Hepatocyte (in vitro differentiated cells): ENCODE data around the gene NECAB2. TPM values are rescaled to one million over a fixed set of nuclear protein-coding genes. Genes with fewer than 3 reads are reported as not detected.

ENCODE experiments used
- DNase-seq: peaks from one replicate; pipeline ENCODE4 v3.0.0-alpha.2; 2016; ENCODE audit warnings: low spot score
- H2AFZ ChIP-seq: fragments of 200-600 bp; sonication (generic); 2 replicates; pipeline ENCODE4 v1.6.0; 2016; ENCODE audit warnings: antibody characterized with exemption, mild to moderate bottlenecking
- H3K27ac ChIP-seq: fragments of 200-600 bp; sonication (generic); 2 replicates; pipeline ENCODE4 v1.5.1; 2016; ENCODE audit warnings: mild to moderate bottlenecking
- H3K27me3 ChIP-seq: fragments of 200-600 bp; sonication (generic); 2 replicates; pipeline ENCODE4 v1.6.1; 2016
- H3K36me3 ChIP-seq: fragments of 200-600 bp; sonication (generic); replicated peaks from 2 replicates; pipeline ENCODE4 v1.5.1; 2016; ENCODE audit warnings: low read depth; ENCODE audit not compliant: insufficient read depth
- H3K4me1 ChIP-seq: fragments of 200-600 bp; sonication (generic); 2 replicates; pipeline ENCODE4 v1.5.1; 2016; ENCODE audit warnings: mild to moderate bottlenecking, moderate library complexity; ENCODE audit not compliant: insufficient read depth
- H3K4me2 ChIP-seq: fragments of 200-600 bp; sonication (generic); 2 replicates; pipeline ENCODE4 v1.6.0; 2016
- H3K4me3 ChIP-seq: fragments of 200-600 bp; sonication (generic); 2 replicates; pipeline ENCODE4 v1.5.1; 2016; ENCODE audit warnings: mild to moderate bottlenecking
- H3K79me2 ChIP-seq: fragments of 200-600 bp; sonication (generic); 2 replicates; pipeline ENCODE4 v1.6.0; 2017; ENCODE audit warnings: mild to moderate bottlenecking
- H3K9me2 ChIP-seq: fragments of 200-600 bp; sonication (generic); replicated peaks from 2 replicates; pipeline ENCODE4 v1.6.0; 2017; ENCODE audit warnings: mild to moderate bottlenecking; ENCODE audit not compliant: insufficient read depth
- H3K9me3 ChIP-seq: fragments of 200-600 bp; sonication (generic); 2 replicates; pipeline ENCODE4 v1.5.1; 2016; ENCODE audit warnings: low read depth, mild to moderate bottlenecking
- H4K20me1 ChIP-seq: fragments of 200-600 bp; sonication (generic); 2 replicates; pipeline ENCODE4 v1.6.0; 2016; ENCODE audit warnings: mild to moderate bottlenecking; ENCODE audit not compliant: insufficient read depth, poor library complexity, severe bottlenecking
- CTCF ChIP-seq: fragments of 200-600 bp; sonication (generic); IDR thresholded peaks from 2 replicates; pipeline ENCODE4 v1.5.1; 2016; ENCODE audit warnings: antibody characterized with exemption, mild to moderate bottlenecking; ENCODE audit not compliant: poor library complexity
- EZH2 ChIP-seq: fragments of 200-600 bp; sonication (generic); IDR thresholded peaks from 2 replicates; pipeline ENCODE4 v1.6.1; 2016; ENCODE audit warnings: antibody characterized with exemption, mild to moderate bottlenecking, borderline replicate concordance
- EZH2phosphoT487 ChIP-seq: fragments of 200-600 bp; sonication (generic); IDR thresholded peaks from one replicate; pipeline ENCODE4 v1.6.1; 2018; ENCODE audit warnings: antibody characterized with exemption, mild to moderate bottlenecking, low read depth, moderate library complexity; ENCODE audit not compliant: unreplicated experiment, severe bottlenecking
- WGBS: methylation state at CpG from one replicate; pipeline ENCODE4 v1.1.6; 2016; ENCODE audit warnings: low lambda C conversion rate; ENCODE audit errors: missing lambda C conversion rate; 5-methylcytosine and 5-hydroxymethylcytosine counted together
- polyA plus RNA-seq: library from polyadenylated mRNA; unstranded; fragments of >200 nt; fragmentation: Nextera tagmentation; extraction: Ambion mirVana; gene quantifications from 2 replicates; pipeline ENCODE4 v1.2.1, GENCODE V29; 2016
- total RNA-seq: library from RNA; depleted of rRNA; stranded (reverse); fragments of >200 nt; gene quantifications from 2 replicates; pipeline ENCODE4 v1.2.3, GENCODE V29; 2014

The NECAB2 gene
- total and polyA plus RNA-seq, 2 experiments from 2014 or later, result 1.1 TPM; not detected in 1

DNA sequence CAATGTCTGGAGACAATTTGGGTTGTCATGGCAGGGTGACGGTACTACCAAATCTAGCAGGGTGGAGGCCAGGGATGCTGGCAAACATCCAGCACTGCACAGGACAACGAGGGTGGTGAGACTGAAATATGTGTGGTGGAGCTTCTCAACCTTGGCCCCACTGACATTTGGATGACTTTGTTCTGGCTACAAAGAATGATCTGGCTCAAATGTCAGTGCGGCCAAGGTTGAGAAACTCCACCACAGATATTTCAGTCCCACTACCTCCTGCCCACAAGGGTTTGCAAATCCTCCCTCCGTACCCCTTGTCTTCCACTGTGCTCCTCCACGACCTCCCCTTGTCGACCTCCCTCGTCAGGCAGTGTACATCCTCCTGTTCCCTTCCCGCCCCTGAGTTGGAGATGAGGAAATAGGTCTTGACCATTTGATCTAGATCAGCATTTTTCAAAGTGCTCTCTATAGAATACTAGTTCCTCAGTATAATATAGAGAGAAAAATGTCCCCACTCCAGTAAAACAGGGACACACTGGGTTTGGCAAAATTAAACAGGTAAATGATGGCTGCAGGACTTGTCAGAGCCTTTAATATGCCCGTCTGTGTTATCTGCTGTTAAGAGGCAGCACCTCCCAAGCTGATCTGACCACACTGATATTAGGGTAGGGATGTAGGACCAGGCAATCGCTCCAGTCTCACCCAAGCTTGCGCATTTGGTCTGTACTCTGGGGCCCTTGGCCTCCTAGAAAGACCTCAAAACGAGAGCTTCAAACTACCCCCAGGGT lies 8.2 kb upstream of the NECAB2 start:
- H3K79me2 ChIP-seq, result no peaks in the 10 kb centered on the region
- no peak overlapping the region for H3K27ac ChIP-seq
- no peak overlapping the region for H2AFZ ChIP-seq
- WGBS, result 83% methylated on average over 12 of the region's 12 CpGs
- no peaks in the 10 kb centered on the region for H3K9me2 ChIP-seq
- no peak for DNase-seq
- H3K36me3 ChIP-seq, result no peaks in the 10 kb centered on the region
- TF ChIP-seq EZH2phosphoT487, result no peak
- no peak for TF ChIP-seq EZH2
- no peak for TF ChIP-seq CTCF
- H3K4me2 ChIP-seq, result no peak overlapping the region
- no peaks in the 10 kb centered on the region for H3K27me3 ChIP-seq
- H3K4me3 ChIP-seq, result no peak overlapping the region
- H4K20me1 ChIP-seq, result no peaks in the 10 kb centered on the region
- no peaks in the 10 kb centered on the region for H3K9me3 ChIP-seq
- peaks cover 2% of the 10 kb centered on the region for H3K4me1 ChIP-seq

GRCh38 chr16:83960521-83961249 lies 7.4 kb upstream of the NECAB2 start:
- no peaks in the 10 kb centered on the region for H3K9me2 ChIP-seq
- H3K4me2 ChIP-seq, result no peak overlapping the region
- H3K27me3 ChIP-seq, result no peaks in the 10 kb centered on the region
- no peaks in the 10 kb centered on the region for H3K9me3 ChIP-seq
- H3K27ac ChIP-seq, result no peak overlapping the region
- no peak overlapping the region for H3K4me3 ChIP-seq
- WGBS, result 95% methylated on average over 21 of the region's 29 CpGs
- no peaks in the 10 kb centered on the region for H4K20me1 ChIP-seq
- no peak for DNase-seq
- no peaks in the 10 kb centered on the region for H3K36me3 ChIP-seq
- no peaks in the 10 kb centered on the region for H3K79me2 ChIP-seq
- H2AFZ ChIP-seq, result no peak overlapping the region
- no peaks in the 10 kb centered on the region for H3K4me1 ChIP-seq
- TF ChIP-seq EZH2phosphoT487 (no peak), CTCF (no peak)

DNA sequence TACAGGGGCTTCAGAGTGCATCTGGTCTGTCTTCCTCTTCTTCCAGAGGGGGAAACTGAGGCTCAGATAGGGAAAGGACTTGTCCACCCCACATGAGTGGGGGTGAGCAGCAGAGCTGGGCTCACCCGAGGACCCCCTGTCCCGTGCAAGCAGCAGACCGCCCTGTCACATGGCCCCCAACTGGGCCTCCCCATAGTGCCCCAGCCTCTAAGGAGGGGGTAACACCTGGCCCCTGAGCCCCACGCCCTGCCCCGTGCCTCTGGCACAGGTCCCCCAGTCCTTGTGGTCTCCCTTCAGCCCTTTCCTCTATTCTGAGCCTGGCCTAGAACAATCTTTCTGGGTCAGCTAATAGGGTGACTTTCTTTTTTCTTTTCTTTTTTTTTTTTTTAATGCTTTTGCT lies 6.5 kb upstream of the NECAB2 start:
- Histone ChIP-seq H3K9me3 (no peaks in the 10 kb centered on the region), H2AFZ (no peak overlapping the region), H3K27me3 (no peaks in the 10 kb centered on the region), H3K4me2 (no peak overlapping the region), H3K4me1 (no peaks in the 10 kb centered on the region), H4K20me1 (no peaks in the 10 kb centered on the region), H3K36me3 (no peaks in the 10 kb centered on the region), H3K27ac (no peak overlapping the region), H3K9me2 (no peaks in the 10 kb centered on the region), H3K4me3 (no peak overlapping the region), H3K79me2 (no peaks in the 10 kb centered on the region)
- 90% methylated on average over 5 of the region's 5 CpGs for WGBS
- no peak for DNase-seq
- no peak for TF ChIP-seq CTCF
- TF ChIP-seq EZH2phosphoT487, result no peak
- no peak for TF ChIP-seq EZH2
